T-helper 2 cell treated with Interferon-gamma antibody and Interleukin-4, amounts not matched to agents 5 μg/mL and 100 μg/mL, for 36 hours (primary cell): Measurements from ENCODE around the gene ALOX12B.
A peak's percentile ranks its signal among the peaks of the same experiment; 100 is the strongest.
"Not testable (repeated sequence)": the region's sequence is repeated elsewhere in the genome, so short reads cannot be mapped to it uniquely, and the experiment has no call there.

Experiments used
- DNase-seq: peaks from one replicate; pipeline ENCODE4 v3.0.0; 2021; ENCODE audit warnings: low spot score
- H3K27ac Mint-ChIP-seq: one replicate; pipeline ENCODE4 v1.8.0; 2021; ENCODE audit warnings: mild to moderate bottlenecking, mixed read lengths
- H3K27me3 Mint-ChIP-seq: one replicate; pipeline ENCODE4 v1.8.0; 2021; ENCODE audit warnings: low read depth, mixed read lengths
- H3K36me3 Mint-ChIP-seq: one replicate; pipeline ENCODE4 v1.8.0; 2021; ENCODE audit warnings: low read depth, mixed read lengths
- H3K4me1 Mint-ChIP-seq: one replicate; pipeline ENCODE4 v1.8.0; 2021; ENCODE audit warnings: low read depth, mixed read lengths
- H3K4me3 Mint-ChIP-seq: one replicate; pipeline ENCODE4 v1.8.0; 2022; ENCODE audit warnings: mild to moderate bottlenecking, moderate library complexity, mixed read lengths
- H3K9me3 Mint-ChIP-seq: one replicate; pipeline ENCODE4 v1.8.0; 2021; ENCODE audit warnings: mixed read lengths

ALOX12B gene

DNA sequence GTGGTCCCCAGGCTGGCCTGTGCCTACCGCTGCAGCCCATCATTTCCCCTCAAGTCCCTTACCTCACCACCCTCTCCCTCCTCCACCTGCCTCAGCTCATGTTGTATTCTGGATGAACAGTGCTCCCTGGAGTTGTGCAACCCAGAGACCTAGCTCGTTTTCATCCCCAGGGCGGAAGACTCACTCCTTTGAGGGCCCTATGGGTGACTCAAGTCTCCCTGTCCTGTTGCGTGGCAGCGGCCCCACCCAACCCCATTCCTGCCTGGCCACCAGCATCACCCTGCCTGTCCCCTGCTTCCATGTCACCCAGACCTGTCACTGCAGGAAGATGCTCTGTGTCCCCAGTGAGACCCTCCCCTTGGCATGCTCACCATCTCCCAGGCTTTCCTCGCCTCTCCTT, 3.3 kb downstream of the ALOX12B start:
- no peak for DNase-seq
- Mint-ChIP-seq H3K4me3 (no peak overlapping the region), H3K36me3 (peaks cover 1% of the 10 kb centered on the region), H3K27ac (no peak overlapping the region), H3K4me1 (peaks cover 4% of the 10 kb centered on the region), H3K9me3 (no peaks in the 10 kb centered on the region), H3K27me3 (peaks cover 10% of the 10 kb centered on the region)

DNA sequence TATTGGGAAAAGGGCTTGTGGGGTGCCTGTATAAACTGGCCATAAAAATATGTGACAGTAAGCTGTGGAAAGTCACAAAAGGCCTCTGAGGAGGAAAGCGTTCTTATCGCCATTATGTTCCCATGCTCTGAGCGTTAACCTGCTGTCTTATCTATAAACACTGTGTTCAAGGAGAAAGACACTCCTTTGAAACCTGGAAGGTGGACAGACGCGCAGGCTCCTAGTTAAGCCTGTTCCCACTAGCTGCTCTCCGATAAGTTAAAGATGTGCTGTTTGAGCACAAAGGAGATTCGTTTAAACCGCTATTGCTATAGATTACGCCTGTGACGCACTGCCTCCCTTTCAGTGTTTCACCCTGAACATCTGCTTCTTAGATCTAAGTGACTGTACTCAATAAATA, 5.2 kb downstream of the ALOX12B start:
- Mint-ChIP-seq H3K27me3 (peaks cover 5% of the 10 kb centered on the region), H3K4me3 (no peak overlapping the region), H3K9me3 (no peaks in the 10 kb centered on the region), H3K36me3 (peaks cover 1% of the 10 kb centered on the region), H3K4me1 (peaks cover 8% of the 10 kb centered on the region), H3K27ac (no peak overlapping the region)
- DNase-seq, result no peak

DNA sequence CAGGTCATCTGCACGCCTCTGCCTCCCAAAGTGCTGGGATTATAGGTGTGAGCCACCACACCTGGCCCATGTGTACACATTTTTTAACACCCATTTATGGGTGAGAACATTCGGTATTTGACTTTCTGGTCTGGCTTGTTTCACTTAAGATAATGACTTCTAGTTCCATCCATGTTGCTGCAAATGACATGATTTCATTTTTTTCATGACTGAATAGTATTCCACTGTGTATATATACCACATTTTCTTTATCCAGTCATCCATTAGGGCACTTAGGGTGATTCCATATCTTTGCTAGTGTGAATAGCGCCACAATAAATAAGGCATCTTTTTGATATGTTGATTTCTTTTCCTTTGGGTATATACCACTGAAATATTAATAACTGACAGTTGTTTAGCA, 5.6 kb downstream of the ALOX12B start:
- no peak for DNase-seq
- H3K36me3 Mint-ChIP-seq, result peaks cover 1% of the 10 kb centered on the region
- H3K9me3 Mint-ChIP-seq, result no peaks in the 10 kb centered on the region
- no peak overlapping the region for H3K4me3 Mint-ChIP-seq
- H3K27ac Mint-ChIP-seq, result no peak overlapping the region
- H3K4me1 Mint-ChIP-seq, result peaks cover 8% of the 10 kb centered on the region
- H3K27me3 Mint-ChIP-seq, result peaks cover 5% of the 10 kb centered on the region

DNA sequence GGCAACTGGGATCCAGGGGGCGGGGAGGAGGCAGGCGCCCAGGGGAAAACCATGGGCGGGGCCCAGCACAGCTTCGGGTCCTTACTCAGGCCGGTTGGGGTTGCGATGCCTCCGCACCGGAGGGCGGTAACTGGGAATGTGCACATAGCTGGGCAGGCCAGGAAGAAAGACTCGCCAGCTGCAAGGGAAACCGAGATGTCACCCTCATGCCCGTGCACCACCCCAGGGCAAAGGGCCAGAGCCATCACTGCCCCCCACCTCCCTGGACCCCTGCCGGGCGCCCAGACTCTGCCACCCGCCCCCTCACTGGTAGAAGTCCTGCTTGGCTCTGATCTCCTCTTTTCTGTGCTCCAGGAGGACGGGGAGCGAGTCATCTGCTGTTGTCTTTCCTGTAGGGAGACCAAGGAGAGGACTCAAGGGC, 6.7 kb downstream of the ALOX12B start:
- no peak overlapping the region for H3K4me3 Mint-ChIP-seq
- no peak overlapping the region for H3K27ac Mint-ChIP-seq

DNA sequence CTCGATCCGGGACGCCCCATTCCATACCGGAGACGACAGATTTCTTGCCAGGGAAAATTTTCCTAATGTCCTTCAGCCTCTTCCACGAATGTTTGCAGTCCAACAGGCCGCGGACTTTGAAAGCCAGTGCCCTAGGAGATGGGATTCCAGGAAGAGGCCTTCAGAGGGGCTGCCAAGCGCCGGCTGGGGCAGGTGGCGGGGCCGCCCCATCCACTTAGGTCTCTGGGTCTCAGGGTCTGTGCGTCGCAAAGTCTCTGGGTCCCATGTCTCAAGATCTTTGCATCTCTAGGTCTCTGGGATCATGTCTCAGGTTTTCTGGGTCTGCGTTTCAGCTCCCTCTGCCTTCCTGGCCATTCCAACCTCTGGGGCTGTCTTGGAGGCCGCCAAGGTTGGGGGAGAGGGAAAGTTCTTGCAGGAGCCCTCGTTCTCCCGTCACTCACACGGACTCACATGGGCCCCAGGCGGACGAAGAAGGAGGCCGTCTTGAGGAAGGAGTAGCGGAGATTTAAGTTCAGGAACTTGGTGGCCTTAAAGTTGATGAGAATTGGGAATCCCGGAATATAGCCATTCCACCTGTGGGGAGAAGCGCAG, 7.2 kb downstream of the ALOX12B start:
- H3K27me3 Mint-ChIP-seq, result peaks cover 2% of the 10 kb centered on the region
- peak overlapping the region; percentile 89 for H3K4me3 Mint-ChIP-seq
- DNase-seq, result no peak
- no peak overlapping the region for H3K27ac Mint-ChIP-seq
- H3K36me3 Mint-ChIP-seq, result peaks cover 1% of the 10 kb centered on the region
- H3K4me1 Mint-ChIP-seq, result peaks cover 8% of the 10 kb centered on the region
- H3K9me3 Mint-ChIP-seq, result no peaks in the 10 kb centered on the region

More for the DNA sequence above, 6.7 kb downstream of the ALOX12B start:
- DNase-seq, result no peak
- H3K36me3 Mint-ChIP-seq, result peaks cover 1% of the 10 kb centered on the region
- peaks cover 8% of the 10 kb centered on the region for H3K4me1 Mint-ChIP-seq
- peaks cover 5% of the 10 kb centered on the region for H3K27me3 Mint-ChIP-seq
- no peaks in the 10 kb centered on the region for H3K9me3 Mint-ChIP-seq

DNA sequence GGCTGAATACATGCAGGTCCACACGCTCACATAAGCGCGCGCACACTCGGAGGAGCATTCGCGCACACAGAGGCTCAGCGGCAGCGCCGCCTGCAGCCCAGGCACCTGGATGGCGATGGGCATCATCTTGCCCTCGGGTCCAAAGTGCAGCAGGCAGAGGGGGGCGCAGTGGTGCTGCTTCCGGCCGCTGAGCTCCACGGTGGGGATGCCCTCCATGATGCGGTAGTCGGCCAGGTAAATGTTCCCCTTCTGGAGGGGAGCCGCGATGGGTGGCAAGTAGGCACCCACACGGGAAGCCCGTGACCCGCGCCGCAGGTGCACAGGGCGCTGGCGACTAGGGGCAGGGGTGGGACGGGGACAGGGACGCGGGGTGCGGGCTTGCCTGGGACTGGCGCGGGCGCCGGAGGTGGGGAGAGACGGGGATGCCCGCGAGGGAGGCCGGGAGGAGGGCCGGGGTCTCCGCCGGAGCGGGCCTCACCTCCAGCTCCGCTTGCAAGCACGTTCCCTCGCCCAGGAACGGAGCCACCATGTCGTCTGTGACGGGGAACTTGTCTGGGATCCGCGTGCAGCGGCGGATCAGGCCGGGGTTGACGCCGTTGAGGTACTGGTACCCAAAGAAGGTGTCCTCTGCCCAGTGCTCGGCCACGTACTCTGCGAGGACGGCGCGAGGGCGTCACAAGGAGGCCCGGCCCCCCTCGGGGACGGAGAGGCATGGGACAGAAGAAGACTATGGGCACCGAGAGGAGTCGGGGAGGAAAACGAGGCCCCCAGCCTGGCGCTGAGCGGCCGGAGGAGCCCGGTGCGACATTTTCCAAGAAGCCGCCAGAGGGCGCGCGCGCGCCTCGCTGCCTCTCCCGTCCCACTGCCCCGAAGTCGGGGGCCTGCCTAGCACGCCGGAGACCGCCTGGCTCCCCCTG, 8.0 kb downstream of the ALOX12B start:
- peak; percentile 77 for DNase-seq
- H3K27ac Mint-ChIP-seq, result peak overlapping the region; percentile 79
- H3K27me3 Mint-ChIP-seq, result peaks cover 10% of the 10 kb centered on the region
- H3K36me3 Mint-ChIP-seq, result peaks cover 1% of the 10 kb centered on the region
- H3K9me3 Mint-ChIP-seq, result no peaks in the 10 kb centered on the region
- peak overlapping the region; percentile 89 for H3K4me3 Mint-ChIP-seq
- peaks cover 8% of the 10 kb centered on the region for H3K4me1 Mint-ChIP-seq

DNA sequence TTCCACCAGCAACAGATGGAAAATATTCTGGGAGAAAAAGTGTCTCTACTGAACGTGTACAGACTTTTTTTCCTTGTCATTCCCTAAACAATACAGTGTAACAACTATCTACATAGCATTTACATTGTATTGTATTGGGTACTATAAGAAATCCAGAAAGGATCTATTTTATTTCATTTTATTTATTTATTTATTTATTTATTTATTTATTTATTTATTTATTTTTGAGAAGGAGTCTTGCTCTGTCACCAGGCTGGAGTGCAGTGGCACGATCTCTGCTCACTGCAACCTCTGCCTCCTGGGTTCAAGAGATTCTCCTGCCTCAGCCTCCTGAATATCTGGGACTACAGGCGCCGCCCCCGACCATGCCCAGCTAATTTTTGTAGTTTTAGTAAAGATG, 9.6 kb downstream of the ALOX12B start:
- not testable (repeated sequence) for DNase-seq, H3K9me3 Mint-ChIP-seq, H3K36me3 Mint-ChIP-seq, H3K27ac Mint-ChIP-seq
- peaks cover 25% of the 10 kb centered on the region for H3K27me3 Mint-ChIP-seq
- peak overlapping the region; percentile 11 for H3K4me3 Mint-ChIP-seq
- peaks cover 15% of the 10 kb centered on the region for H3K4me1 Mint-ChIP-seq

DNA sequence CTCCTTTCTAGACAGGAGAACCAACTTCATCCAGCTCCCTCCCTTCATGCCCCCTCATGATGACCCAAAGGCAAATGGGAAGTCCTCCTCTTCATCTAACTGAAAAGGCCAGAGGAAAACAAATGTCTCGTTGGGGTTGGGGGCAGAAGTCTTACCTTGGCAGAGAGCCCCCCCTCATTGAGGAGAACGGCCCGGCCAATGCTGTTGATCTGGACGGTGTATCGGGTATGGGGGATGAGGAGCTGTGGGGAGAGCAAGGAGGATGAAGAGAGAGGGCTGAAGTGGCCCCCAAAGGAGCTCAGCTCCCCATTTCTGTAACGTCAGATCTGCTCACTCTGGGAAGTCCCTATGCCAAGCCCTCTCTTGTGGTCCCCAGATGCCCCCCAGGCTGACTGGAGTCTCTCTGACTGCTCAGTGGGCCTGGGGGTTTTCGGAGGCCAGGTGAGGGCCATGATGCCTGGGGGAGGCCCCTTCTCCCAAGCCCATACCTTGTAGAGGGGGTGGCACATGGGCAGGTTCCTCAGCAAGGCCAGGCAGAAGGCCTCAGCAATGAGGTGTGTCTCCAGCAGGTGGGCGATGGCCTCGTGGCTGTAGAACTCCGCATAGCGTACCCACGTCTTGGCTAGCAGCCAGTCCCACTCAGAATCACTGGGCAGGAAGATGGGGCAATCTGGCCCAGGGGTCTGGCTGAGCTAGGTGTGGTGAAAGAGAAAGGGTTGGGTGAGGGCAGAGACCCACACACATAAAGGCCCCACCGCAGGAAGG, 10.8 kb downstream of the ALOX12B start:
- Mint-ChIP-seq H3K27me3 (peaks cover 36% of the 10 kb centered on the region), H3K27ac (peak overlapping the region; percentile 4), H3K9me3 (no peaks in the 10 kb centered on the region), H3K36me3 (peaks cover 1% of the 10 kb centered on the region), H3K4me3 (no peak overlapping the region), H3K4me1 (peaks cover 19% of the 10 kb centered on the region)
- DNase-seq, result no peak

DNA sequence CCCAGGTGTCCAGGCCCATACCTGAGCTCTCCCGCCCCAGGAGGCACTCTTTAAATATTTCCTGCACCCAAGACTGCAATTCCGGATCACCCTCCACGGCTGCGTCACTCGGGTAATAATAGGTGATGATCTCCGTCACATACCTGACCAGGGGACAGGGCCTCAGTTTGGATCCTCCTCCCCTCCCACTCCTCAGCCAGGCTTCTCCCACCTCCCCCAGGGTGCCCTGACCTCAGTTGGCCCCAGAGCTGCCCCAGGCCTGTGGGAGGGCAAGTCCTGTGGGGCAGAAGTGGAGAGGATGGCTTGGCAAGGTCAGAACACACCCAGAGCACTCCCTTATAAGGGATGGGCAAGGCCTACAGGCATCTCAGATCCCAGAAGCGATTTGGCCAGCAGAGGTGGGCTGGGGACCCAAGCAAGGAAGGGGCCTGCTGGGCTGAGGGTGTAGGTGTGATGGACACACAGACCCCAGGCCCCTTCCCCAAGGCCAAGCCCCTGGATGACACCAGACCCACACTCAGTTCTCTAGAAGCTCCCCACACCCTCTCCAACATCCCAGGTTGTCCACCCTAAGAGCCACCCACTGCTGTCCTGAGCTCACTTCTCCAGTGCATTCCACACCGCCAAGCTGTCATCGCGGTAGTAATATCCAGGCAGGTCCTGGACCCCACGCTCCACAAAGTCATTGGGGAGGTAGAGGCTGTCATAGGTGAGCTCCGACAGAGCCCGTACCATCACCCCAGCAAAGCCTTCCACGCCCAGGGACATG, 11.8 kb downstream of the ALOX12B start:
- no peak overlapping the region for H3K4me3 Mint-ChIP-seq
- H3K27me3 Mint-ChIP-seq, result peaks cover 45% of the 10 kb centered on the region
- H3K4me1 Mint-ChIP-seq, result peaks cover 19% of the 10 kb centered on the region
- H3K9me3 Mint-ChIP-seq, result no peaks in the 10 kb centered on the region
- H3K27ac Mint-ChIP-seq, result no peak overlapping the region
- DNase-seq, result no peak
- H3K36me3 Mint-ChIP-seq, result no peaks in the 10 kb centered on the region

DNA sequence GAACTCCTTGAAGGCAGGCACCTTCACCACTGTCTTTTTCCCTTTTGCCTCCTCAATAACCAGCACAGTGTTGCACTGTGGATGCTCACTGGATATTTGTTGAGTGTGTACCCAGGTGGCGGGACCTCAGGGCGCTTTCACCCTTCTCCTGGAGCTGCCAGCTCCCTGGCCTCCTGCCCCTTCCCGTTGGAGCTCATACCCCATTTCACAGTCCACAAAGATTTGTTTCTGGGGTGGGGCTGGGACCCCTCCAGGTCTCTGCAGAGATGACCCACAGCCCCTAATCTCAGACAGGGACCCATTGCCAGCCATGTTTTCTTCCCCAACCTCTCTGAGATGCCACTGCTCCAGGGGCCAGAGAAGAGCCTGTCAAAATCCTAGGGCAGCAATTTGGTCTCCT, 12.4 kb downstream of the ALOX12B start:
- peak overlapping the region; percentile 0 for H3K4me3 Mint-ChIP-seq
- H3K27ac Mint-ChIP-seq, result no peak overlapping the region
- no peaks in the 10 kb centered on the region for H3K36me3 Mint-ChIP-seq
- H3K9me3 Mint-ChIP-seq, result no peaks in the 10 kb centered on the region
- no peak for DNase-seq
- peaks cover 51% of the 10 kb centered on the region for H3K27me3 Mint-ChIP-seq
- H3K4me1 Mint-ChIP-seq, result peaks cover 18% of the 10 kb centered on the region

DNA sequence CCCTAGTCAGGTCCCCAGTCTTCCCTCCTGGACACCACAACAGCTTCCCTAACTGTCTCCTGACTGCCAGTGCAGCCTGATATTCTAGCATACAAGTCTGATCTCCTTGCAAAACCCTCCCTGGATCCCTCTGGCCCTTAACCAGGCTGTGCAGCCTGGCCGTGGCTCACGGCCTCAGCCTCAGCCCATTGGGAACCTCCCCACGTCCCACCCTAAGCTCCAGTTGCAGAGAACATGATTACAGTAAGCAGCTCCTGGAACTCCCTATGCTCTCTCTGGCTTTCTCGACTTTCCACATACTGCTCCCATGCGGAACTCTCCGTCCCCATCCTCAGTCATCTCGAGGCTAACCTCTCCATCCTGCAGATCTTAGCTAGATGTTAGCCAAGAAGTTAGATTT, 13.0 kb downstream of the ALOX12B start:
- no peak for DNase-seq
- Mint-ChIP-seq H3K27me3 (peaks cover 51% of the 10 kb centered on the region), H3K4me3 (peak overlapping the region; percentile 0), H3K4me1 (peaks cover 15% of the 10 kb centered on the region), H3K9me3 (no peaks in the 10 kb centered on the region), H3K27ac (no peak overlapping the region), H3K36me3 (no peaks in the 10 kb centered on the region)

DNA sequence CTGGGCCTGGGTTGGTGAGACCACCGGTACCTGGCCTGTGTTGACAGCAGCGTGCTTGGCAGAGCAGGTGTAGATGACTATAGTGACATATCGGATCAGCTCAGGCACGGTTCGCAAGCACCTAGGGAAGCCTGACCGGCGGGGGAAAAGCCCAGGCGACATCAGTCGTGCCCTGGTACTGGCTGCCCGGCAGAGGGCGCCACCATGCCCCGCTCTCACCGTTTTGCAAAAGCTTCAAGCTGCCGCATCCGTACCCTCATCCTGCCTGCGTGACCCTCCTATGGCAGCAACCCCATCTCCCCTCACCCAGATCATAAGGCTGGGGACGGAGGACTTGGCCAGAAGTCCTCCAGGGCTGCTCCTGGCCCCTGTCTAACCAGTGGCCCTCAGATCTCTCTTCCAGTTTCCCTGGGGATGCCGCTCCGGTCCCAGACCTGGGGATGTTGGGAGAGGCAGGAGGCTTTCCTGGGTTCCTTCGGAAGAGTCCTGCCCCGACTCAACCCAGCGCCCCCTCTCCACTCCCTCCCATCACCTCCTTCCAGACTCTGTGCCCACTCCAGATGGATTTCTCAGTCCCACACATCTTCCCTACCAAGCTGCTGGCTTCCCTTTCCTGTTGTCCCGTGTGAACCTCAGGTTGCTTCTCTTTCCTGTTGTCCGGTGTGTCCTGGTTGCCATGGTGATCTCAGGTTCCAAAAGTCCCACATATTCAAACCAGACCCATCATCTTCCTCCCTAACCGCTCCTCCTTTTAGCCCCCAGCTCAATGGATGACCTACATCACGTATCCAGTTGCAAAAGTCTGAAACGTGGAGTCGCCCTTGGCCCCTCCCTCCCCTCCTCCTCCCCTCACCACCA, 13.7 kb downstream of the ALOX12B start:
- Mint-ChIP-seq H3K4me1 (peaks cover 11% of the 10 kb centered on the region), H3K36me3 (no peaks in the 10 kb centered on the region), H3K9me3 (no peaks in the 10 kb centered on the region), H3K27ac (peak overlapping the region; percentile 24), H3K27me3 (peaks cover 52% of the 10 kb centered on the region), H3K4me3 (peak overlapping the region; percentile 80)
- peak; percentile 76 for DNase-seq
